Bone marrow (tissue), 2 donors: ENCODE data around the gene SLC38A3.

Source experiments
- DNase-seq, 2 donors: peaks; one replicate each; lab custom pipeline; 2025; lab: John Stamatoyannopoulos, UW

The SLC38A3 gene

GRCh38 chr3:50204804-50205412, at the start of gene SLC38A3:
SLC38A3 (plus strand) TSS chr3:50205271; CDS start chr3:50214200, 8,929 bp downstream.
- no peak for DNase-seq

- no peak for DNase-seq
Observed at GRCh38 chr3:50155491-50155878, 49.6 kb upstream of the SLC38A3 start.

GRCh38 chr3:50155891-50156290, 49.2 kb upstream of the SLC38A3 start:
- DNase-seq = no peak

GRCh38 chr3:50156549-50157493, 48.2 kb upstream of the SLC38A3 start:
- DNase-seq = no peak

GRCh38 chr3:50157827-50158529, 47.1 kb upstream of the SLC38A3 start:
- DNase-seq = no peak

- DNase-seq = no peak
Observed at GRCh38 chr3:50158530-50159146, 46.4 kb upstream of the SLC38A3 start.

- DNase-seq = no peak
Observed at GRCh38 chr3:50160561-50160983, 44.5 kb upstream of the SLC38A3 start.

- no peak for DNase-seq
Observed at GRCh38 chr3:50161320-50161719, 43.8 kb upstream of the SLC38A3 start.

GRCh38 chr3:50162034-50162883, 42.8 kb upstream of the SLC38A3 start:
- DNase-seq = no peak

- DNase-seq = no peak
Observed at GRCh38 chr3:50163572-50164455, 41.3 kb upstream of the SLC38A3 start.

- no peak for DNase-seq
Observed at GRCh38 chr3:50164481-50164880, 40.6 kb upstream of the SLC38A3 start.

- no peak for DNase-seq
Observed at GRCh38 chr3:50164984-50165909, 39.8 kb upstream of the SLC38A3 start.

GRCh38 chr3:50165910-50166538, 39.0 kb upstream of the SLC38A3 start:
- no peak for DNase-seq

- no peak for DNase-seq
Observed at GRCh38 chr3:50166620-50167019, 38.5 kb upstream of the SLC38A3 start.

GRCh38 chr3:50167069-50167840, 37.8 kb upstream of the SLC38A3 start:
- DNase-seq = no peak

GRCh38 chr3:50167841-50168209, 37.2 kb upstream of the SLC38A3 start:
- no peak for DNase-seq

- DNase-seq = no peak
Observed at GRCh38 chr3:50168388-50168787, 36.7 kb upstream of the SLC38A3 start.

GRCh38 chr3:50168791-50169190, 36.3 kb upstream of the SLC38A3 start:
- DNase-seq = no peak
